AG04449 (cell line): ENCODE measurements around the gene TSPAN9.

Experiments used
- CTCF ChIA-PET: fragments of 350-600 bp; formaldehyde crosslinking; extraction: SDS; loops from one replicate; lab custom pipeline; 2021; ENCODE audit warnings: antibody characterized with exemption; lab: Yijun Ruan, JAX
- POLR2A ChIA-PET: fragments of 400-600, 350-600 bp; formaldehyde crosslinking; extraction: SDS; loops from one replicate; lab custom pipeline; 2020; ENCODE audit warnings: antibody characterized with exemption, inconsistent platforms; lab: Yijun Ruan, JAX
- DNase-seq: peaks from one replicate; pipeline ENCODE4 v3.0.0-alpha.2; 2010; ENCODE audit warnings: low read depth, low spot score
- H3K4me3 ChIP-seq: 2 replicates; pipeline ENCODE4 v1.5.1; 2011; ENCODE audit warnings: low read depth, mild to moderate bottlenecking, control low read depth, low read length
- TF ChIP-seq, protein P1 (sequence below): IDR thresholded peaks from one replicate; pipeline ENCODE4 v1.5.1; 2011; ENCODE audit warnings: mild to moderate bottlenecking, moderate library complexity, low read length, control low read depth, inconsistent platforms; ENCODE audit not compliant: insufficient read depth; ENCODE audit errors: missing control alignments

Gene TSPAN9

DNA sequence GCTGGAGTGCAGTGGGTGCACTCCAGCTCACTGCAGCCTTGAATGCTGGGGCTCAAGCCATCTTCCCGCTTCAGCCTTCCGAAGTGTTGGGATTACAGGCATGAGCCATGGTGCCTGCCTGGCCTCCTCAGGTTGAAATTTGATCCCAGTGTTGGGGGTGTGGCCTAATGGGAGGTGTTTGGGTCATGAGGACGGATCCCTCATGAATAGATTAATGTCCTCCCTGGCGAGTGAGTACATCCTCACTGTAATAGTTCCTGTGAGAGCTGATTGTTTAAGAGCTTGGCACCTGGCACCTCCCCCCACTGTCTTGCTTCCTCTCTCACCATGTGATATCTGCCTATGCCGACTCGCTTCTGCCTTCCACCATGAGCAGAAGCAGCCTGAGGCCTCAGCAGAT, 84.7 kb downstream of the TSPAN9 start:
- TF ChIP-seq, protein P1, sequence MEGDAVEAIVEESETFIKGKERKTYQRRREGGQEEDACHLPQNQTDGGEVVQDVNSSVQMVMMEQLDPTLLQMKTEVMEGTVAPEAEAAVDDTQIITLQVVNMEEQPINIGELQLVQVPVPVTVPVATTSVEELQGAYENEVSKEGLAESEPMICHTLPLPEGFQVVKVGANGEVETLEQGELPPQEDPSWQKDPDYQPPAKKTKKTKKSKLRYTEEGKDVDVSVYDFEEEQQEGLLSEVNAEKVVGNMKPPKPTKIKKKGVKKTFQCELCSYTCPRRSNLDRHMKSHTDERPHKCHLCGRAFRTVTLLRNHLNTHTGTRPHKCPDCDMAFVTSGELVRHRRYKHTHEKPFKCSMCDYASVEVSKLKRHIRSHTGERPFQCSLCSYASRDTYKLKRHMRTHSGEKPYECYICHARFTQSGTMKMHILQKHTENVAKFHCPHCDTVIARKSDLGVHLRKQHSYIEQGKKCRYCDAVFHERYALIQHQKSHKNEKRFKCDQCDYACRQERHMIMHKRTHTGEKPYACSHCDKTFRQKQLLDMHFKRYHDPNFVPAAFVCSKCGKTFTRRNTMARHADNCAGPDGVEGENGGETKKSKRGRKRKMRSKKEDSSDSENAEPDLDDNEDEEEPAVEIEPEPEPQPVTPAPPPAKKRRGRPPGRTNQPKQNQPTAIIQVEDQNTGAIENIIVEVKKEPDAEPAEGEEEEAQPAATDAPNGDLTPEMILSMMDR, result no peak
- ChIA-PET CTCF (interaction anchor here (1.3 to 5.7 kb wide), 3 partner anchors 27 to 139 kb away, joined by 3 to 26 read pairs (median 5); no protein-coding TSS in a partner anchor), POLR2A (no interaction called here)
- no peak overlapping the region for H3K4me3 ChIP-seq
- no peak for DNase-seq

DNA sequence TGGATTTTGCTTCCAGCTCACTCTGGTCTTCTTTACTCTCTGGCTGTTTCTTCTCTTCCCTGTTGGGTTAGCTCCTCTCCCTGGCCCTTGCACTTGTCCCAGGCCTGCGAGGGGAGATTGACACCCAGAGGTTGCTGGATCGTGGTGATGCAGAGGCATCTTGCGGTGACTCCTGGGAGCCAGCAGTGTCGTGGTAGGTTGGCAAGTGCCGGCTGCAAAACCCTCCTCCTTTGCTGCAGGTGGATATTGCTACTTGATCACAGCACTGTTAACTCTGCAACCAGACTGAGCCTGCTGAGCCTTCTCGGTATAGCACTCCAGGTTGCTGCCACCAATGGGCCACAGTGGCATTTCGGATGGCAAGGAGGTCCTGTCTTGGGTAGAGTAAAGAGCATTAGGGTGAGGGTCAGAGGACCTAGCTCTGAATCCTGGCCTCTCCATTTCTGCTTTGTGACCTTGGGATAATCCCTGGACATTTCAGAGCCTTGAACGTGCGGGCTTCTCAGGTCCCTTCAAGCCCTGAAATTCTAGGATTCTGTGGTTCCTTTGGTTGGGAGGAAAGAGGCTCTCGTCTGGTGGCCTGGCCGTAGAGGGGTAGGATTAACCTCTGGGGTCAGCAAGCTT, 87.4 kb downstream of the TSPAN9 start:
- TF ChIP-seq, protein P1, result no peak
- POLR2A ChIA-PET, result no interaction called here
- H3K4me3 ChIP-seq, result no peak overlapping the region
- no peak for DNase-seq
- CTCF ChIA-PET, result interaction anchor here (1.1 to 5.7 kb wide), 5 partner anchors 11 to 111 kb away, joined by 3 to 26 read pairs (median 9); no protein-coding TSS in a partner anchor

DNA sequence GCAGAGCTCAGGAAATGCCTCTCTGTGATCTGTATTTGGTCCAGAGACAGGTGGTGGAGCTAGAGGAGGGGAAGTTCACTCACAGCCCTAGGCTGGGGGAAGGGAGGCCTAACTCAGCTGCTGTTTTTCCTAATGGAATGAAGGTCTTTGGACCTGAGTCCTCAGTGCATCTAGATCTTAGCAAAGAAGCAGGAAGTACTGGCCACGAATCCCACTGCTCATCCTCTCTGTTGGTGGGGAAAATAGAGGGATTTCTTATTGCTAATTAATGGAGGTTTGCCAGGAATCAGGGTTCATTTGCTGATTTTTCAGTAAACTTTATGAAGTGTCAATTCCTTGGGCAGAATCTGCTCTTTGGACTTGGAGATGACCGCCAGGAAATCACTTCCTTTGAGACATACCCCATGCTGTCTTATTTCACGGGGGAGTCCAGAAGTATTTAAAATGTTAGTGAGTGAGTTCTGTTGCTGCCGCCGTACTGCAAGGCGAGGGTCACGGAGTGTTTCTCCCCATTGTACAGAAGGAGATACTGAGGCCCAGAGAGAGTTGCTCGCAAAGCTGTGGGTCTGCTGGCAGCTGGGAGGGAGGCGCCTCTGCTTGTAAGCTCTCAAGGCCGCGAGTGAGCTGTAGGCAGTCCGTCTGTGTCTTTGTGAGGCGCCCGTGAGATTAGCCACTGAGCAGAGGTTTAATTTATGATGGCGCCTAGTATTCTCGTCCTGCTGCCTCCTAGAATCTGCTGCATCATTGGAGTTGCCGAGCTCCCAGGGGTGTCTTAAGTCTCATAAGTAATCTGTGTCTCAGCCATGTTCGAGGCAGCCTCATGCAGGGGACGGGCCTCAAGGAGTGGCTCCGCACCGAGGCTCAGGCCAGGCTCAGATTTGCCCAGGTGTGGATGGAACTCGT, 88.2 kb downstream of the TSPAN9 start:
- CTCF ChIA-PET, result interaction anchor here (1.1 to 5.7 kb wide), 5 partner anchors 11 to 110 kb away, joined by 5 to 26 read pairs (median 10); no protein-coding TSS in a partner anchor

DNA sequence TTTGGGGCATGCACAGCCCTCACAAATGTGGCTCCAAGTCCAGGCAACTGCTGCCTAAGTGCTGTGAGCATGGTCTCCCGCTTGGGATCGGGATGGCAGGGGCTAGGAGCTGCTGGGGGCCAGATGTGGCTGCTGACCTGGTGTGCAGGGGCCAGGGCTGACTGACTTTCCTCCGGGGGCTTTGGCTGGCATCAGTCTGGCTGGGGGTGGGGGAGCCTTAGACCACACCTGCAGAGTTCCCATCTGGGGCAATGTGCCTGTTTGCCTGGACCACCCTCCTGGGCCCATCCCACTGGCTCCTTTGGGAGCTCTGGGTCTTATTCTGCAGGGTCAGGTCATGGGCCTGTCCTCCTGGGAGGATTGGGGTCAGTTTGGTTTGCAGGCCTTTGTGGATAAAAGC, 90.5 kb downstream of the TSPAN9 start:
- POLR2A ChIA-PET, result interaction anchor here (0.8 kb wide), 1 partner anchor 25 kb away, joined by 5 read pairs; no protein-coding TSS in a partner anchor
- CTCF ChIA-PET, result interaction anchor here (0.6 to 6.9 kb wide), 9 partner anchors 9 to 107 kb away, joined by 3 to 42 read pairs (median 6); no protein-coding TSS in a partner anchor
- no peak for DNase-seq
- TF ChIP-seq, protein P1, result no peak
- H3K4me3 ChIP-seq, result no peak overlapping the region

More for the DNA sequence above, 88.2 kb downstream of the TSPAN9 start:
- TF ChIP-seq, protein P1, result no peak
- no peak overlapping the region for H3K4me3 ChIP-seq
- POLR2A ChIA-PET, result no interaction called here
- DNase-seq, result no peak

DNA sequence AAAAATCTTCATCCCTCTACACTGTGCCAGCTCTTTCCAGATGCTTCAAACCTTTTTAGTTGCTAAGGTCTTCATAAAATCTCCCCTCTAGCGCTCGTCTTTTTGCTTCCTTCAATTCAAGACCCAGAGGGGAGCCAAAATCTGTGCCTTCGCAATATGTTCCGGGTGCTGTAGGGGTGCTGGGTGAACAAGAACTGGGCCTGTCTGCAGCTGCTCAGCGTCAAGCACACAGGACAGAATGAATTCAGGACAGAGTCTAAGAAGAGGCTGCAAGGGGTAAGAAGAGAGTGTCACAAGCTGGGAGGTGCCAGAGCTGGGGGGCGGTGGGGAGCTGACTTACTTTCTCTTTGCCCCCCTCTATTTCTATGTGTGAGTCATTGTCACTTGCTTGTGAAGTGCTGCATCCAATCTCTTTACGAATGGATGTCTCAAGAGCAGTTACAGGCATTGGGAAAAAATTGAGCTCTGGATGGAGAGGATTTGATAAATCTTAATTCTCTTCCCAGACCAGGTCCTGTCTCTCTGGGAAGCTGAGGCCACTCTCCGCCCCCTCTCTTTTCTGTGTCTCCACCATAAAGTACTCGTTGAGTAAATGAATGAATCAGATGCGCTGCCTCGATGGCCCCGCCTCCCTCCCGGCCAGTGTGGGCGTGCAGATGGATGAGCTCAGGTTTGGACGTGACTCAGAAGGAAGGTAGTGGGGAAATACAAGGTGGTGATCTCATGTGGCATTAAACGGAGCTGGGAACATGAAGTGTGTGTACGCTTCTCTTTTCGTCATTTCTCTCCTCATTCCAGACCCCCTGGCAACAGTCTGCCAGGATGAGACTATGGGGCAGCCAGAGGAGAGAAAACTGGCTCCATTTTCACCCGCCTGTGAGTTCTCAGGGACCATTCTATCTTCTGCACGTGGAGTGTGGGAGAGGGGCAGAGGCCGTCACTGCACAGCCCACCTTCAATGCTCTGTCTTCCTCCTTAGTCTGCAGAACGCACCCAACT, 91.3 kb downstream of the TSPAN9 start:
- no peak overlapping the region; the same call in 1 of the 2 replicates for H3K4me3 ChIP-seq
- TF ChIP-seq, protein P1, result no peak
- POLR2A ChIA-PET, result no interaction called here
- CTCF ChIA-PET, result interaction anchor here (1.0 to 6.9 kb wide), 16 partner anchors 10 to 132 kb away, joined by 3 to 42 read pairs (median 4); no protein-coding TSS in a partner anchor
- peak; percentile 79 for DNase-seq
